Loucy (cell line): ENCODE measurements around the gene DCUN1D3.

Experiments
- CTCF ChIP-seq: fragments of 200-600 bp; sonication (generic); conservative IDR thresholded peaks from 2 replicates; pipeline ENCODE4 v1.5.1; 2014; ENCODE audit warnings: mild to moderate bottlenecking, antibody characterized with exemption, low read length
- EZH2phosphoT487 ChIP-seq: fragments of 200-600 bp; IDR thresholded peaks from 2 replicates; pipeline ENCODE4 v1.6.1; 2018; ENCODE audit warnings: antibody characterized with exemption, mild to moderate bottlenecking, moderate library complexity, borderline replicate concordance

GRCh38 chr16:20939611-20940010, 39.5 kb upstream of the DCUN1D3 start:
- TF ChIP-seq CTCF = no peak
- TF ChIP-seq EZH2phosphoT487 = no peak
